Natural killer cell (primary cell): Measurements from ENCODE around the gene TOLLIP. TPM values are rescaled to one million over a fixed set of nuclear protein-coding genes. Genes with fewer than 3 reads are reported as not detected.

Source experiments
- ATAC-seq, 3 donors: fragments of 150-1000 bp in 2 of 3; fragments of 200-7000 bp in 1 of 3; cut with Tn5 transposase; 1 replicate in 1 of 3; 2 replicates in 2 of 3; pipeline ENCODE4 v1.10.0; 2021; ENCODE audit warnings: mild to moderate bottlenecking in 2 of 3, moderate library complexity in 2 of 3
- DNase-seq, 2 donors: peaks; one replicate each; pipeline versions ENCODE4 v3.0.0 to v3.0.0-alpha.2; 2013 to 2021; ENCODE audit warnings: mixed read lengths in 1 of 2
- H3K27ac ChIP-seq: one replicate; pipeline ENCODE4 v1.5.1; 2013; ENCODE audit warnings: mild to moderate bottlenecking, low read length
- H3K27me3 ChIP-seq: one replicate; pipeline ENCODE4 v1.6.1; 2013; ENCODE audit warnings: low read length; ENCODE audit not compliant: control insufficient read depth, insufficient read depth
- H3K36me3 ChIP-seq: one replicate; pipeline ENCODE4 v1.6.1; 2013; ENCODE audit warnings: low read length; ENCODE audit not compliant: control insufficient read depth, insufficient read depth
- H3K4me1 ChIP-seq: one replicate; pipeline ENCODE4 v1.6.1; 2013; ENCODE audit warnings: low read length; ENCODE audit not compliant: control insufficient read depth, insufficient read depth
- H3K4me3 ChIP-seq: one replicate; pipeline ENCODE4 v1.5.1; 2013; ENCODE audit warnings: low read length
- H3K9me3 ChIP-seq: one replicate; pipeline ENCODE4 v1.6.1; 2013; ENCODE audit warnings: low read length; ENCODE audit not compliant: control insufficient read depth, insufficient read depth
- H3K27ac Mint-ChIP-seq, 2 donors: one replicate each; pipeline ENCODE4 v1.8.0; 2022; ENCODE audit warnings: mild to moderate bottlenecking in 2 of 2, mixed read lengths in 2 of 2, moderate library complexity in 1 of 2
- H3K27me3 Mint-ChIP-seq, 2 donors: one replicate each; pipeline ENCODE4 v1.8.0; 2022; ENCODE audit warnings: low read depth in 2 of 2, mixed read lengths in 2 of 2
- H3K36me3 Mint-ChIP-seq: one replicate; pipeline ENCODE4 v1.8.0; 2022; ENCODE audit warnings: mixed read lengths
- H3K4me1 Mint-ChIP-seq, 2 donors: one replicate each; pipeline ENCODE4 v1.8.0; 2022; ENCODE audit warnings: mixed read lengths in 2 of 2
- H3K4me3 Mint-ChIP-seq: one replicate; pipeline ENCODE4 v1.8.0; 2022; ENCODE audit warnings: mild to moderate bottlenecking, moderate library complexity, mixed read lengths
- H3K9me3 Mint-ChIP-seq, 2 donors: one replicate each; pipeline ENCODE4 v1.8.0; 2022; ENCODE audit warnings: mixed read lengths in 2 of 2
- WGBS: methylation state at CpG from one replicate; pipeline ENCODE4 v1.1.7; 2013; ENCODE audit warnings: missing lambda C conversion rate; ENCODE audit not compliant: insufficient coverage; 5-methylcytosine and 5-hydroxymethylcytosine counted together
- intact Hi-C: fragments of 100-400 bp; cut with micrococcal nuclease; formaldehyde crosslinking; loops from one replicate; pipeline ENCODE4 v1.14.2; 2022
- total RNA-seq, 4 donors: library from RNA; stranded (reverse); fragments of 120-200 nt in 1 of 4; gene quantifications; one replicate each; pipeline versions ENCODE4 v1.2.3 to v1.2.4, GENCODE V29; 2013 to 2022
- TF ChIP-seq, protein P1 (sequence below): fragments of 200-600 bp; IDR thresholded peaks from one replicate; pipeline ENCODE4 v1.8.0; 2022; ENCODE audit warnings: antibody characterized with exemption

The TOLLIP gene
- total RNA-seq, 3 donors from 2014 or later (not counting 1 experiment from before 2014, with no cell fraction given), result 49.3 to 61.8 (median 54.8) TPM

DNA sequence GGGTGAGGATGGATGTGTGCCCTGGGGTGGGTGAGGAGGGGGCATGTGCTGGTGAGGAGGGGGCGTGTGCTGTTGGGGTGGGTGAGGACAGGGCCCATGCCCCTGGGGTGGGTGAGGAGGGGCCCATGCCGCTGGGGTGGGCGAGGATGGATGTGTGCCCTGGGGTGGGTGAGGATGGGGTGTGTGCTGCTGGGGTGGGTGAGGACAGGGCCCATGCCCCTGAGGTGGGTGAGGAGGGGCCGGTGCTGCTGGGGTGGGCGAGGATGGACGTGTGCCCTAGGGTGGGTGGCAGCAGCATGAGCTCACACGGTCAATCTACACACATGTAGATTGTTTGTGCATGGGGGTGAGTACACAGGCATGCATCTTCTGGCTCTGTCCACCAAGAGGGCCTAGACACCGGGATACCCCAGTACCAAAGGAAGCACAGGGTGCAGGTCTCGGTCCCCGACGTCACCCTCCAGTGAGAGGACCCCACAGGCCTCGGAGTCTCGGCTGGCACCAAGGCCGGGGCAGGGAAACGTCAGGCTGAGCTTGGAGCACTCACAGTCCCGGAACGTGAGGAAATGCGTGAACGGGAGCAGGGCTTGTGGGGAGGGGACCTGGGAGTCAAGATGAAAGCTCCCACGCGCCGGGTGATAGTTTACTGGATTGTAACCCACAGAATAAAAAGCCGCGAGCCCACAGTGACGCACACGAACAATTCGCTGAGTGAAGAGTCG, 37.4 kb upstream of the TOLLIP start:
- Mint-ChIP-seq H3K27ac (no peak overlapping the region), H3K27me3 (no peaks in the 10 kb centered on the region), H3K4me3 (no peak overlapping the region), H3K9me3 (no peaks in the 10 kb centered on the region), H3K4me1 (peaks cover 0 to 5% of the 10 kb centered on the region in 2 donors), H3K36me3 (no peaks in the 10 kb centered on the region)
- DNase-seq (no peak), ATAC-seq (peak in 1 of 3 donors; percentile 16)
- Histone ChIP-seq H3K36me3 (no peaks in the 10 kb centered on the region), H3K27ac (no peak overlapping the region), H3K9me3 (no peaks in the 10 kb centered on the region), H3K27me3 (no peaks in the 10 kb centered on the region), H3K4me1 (no peaks in the 10 kb centered on the region), H3K4me3 (no peak overlapping the region)
- intact Hi-C loops, result no loop called here
- WGBS, result 95% methylated on average over 28 of the region's 28 CpGs
- TF ChIP-seq, protein P1, sequence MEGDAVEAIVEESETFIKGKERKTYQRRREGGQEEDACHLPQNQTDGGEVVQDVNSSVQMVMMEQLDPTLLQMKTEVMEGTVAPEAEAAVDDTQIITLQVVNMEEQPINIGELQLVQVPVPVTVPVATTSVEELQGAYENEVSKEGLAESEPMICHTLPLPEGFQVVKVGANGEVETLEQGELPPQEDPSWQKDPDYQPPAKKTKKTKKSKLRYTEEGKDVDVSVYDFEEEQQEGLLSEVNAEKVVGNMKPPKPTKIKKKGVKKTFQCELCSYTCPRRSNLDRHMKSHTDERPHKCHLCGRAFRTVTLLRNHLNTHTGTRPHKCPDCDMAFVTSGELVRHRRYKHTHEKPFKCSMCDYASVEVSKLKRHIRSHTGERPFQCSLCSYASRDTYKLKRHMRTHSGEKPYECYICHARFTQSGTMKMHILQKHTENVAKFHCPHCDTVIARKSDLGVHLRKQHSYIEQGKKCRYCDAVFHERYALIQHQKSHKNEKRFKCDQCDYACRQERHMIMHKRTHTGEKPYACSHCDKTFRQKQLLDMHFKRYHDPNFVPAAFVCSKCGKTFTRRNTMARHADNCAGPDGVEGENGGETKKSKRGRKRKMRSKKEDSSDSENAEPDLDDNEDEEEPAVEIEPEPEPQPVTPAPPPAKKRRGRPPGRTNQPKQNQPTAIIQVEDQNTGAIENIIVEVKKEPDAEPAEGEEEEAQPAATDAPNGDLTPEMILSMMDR, result no peak

DNA sequence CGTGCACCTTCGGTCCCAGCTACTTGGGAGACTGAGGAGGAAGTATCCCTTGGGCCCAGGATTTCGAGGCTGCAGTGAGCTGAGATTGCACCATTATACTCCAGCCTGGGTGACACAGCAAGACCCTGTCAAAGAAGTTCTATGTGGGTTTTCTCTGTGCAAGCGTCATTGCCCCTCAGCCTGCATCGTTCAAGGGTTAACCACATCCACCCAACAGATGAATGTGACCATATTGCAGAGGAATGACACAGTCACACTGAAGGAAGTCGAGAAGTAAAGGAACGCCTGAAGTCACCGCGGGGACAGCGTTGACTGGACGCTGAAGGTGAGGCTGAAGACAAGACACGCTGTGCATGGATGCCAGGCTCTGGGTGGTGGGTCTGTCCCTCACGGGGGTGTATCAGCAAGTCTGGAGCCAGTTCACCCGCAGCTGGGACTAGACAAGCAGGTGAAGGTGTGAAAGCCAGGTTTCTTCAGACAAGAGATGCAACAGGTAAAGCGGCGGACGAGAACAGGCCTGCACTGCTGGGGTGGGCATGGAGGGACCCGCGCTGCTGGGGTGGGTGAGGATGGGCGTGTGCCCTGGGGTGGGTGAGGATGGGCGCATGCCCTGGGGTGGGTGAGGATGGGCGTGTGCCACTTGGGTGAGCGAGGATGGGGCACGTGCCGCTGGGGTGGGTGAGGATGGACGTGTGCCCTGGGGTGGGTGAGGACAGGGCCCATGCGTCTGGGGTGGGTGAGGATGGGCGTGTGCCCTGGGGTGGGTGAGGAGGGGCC, 36.5 kb upstream of the TOLLIP start:
- Histone ChIP-seq H3K4me1 (no peaks in the 10 kb centered on the region), H3K27me3 (no peaks in the 10 kb centered on the region), H3K36me3 (no peaks in the 10 kb centered on the region), H3K27ac (no peak overlapping the region), H3K4me3 (no peak overlapping the region), H3K9me3 (no peaks in the 10 kb centered on the region)
- intact Hi-C loops, result no loop called here
- no peak for DNase-seq
- Mint-ChIP-seq H3K9me3 (no peaks in the 10 kb centered on the region), H3K27me3 (no peaks in the 10 kb centered on the region), H3K4me1 (peaks cover 0 to 5% of the 10 kb centered on the region in 2 donors), H3K4me3 (no peak overlapping the region), H3K27ac (no peak overlapping the region), H3K36me3 (no peaks in the 10 kb centered on the region)
- ATAC-seq, result peak in 1 of 3 donors; percentile 21
- TF ChIP-seq, protein P1, result no peak
- WGBS, result 76% methylated on average over 28 of the region's 28 CpGs

DNA sequence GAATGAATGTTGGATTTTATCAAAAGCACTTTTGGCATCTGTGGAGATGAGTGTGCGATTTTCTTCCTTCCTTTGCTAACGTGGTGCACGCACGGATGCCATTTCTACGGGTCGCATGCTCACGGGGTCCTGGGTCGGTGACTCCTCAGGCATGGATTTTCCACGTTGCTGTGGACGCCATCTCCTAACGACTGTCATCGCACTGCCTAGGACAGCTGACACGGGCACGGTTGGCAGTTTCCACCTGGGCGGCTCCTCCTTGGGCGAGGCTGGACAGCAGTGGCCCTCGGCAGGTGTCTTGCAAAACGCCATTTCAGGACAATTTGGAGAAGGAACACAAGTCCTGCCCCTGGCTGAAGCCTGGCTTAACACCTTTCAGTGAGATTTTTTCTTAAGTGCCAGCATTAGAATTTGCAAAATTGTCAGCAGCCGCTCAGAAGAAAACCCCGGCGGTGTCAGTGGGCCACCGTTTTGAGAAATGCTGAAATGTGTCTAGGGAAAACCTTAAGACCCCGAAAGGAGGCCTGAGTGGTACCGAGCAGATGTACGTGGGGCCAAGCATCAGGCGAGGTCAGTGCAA, 34.7 kb upstream of the TOLLIP start:
- H3K9me3 ChIP-seq, result no peaks in the 10 kb centered on the region
- no peaks in the 10 kb centered on the region for H3K27me3 ChIP-seq
- H3K4me1 ChIP-seq, result no peaks in the 10 kb centered on the region
- Mint-ChIP-seq H3K4me3 (no peak overlapping the region), H3K4me1 (peaks cover 0 to 5% of the 10 kb centered on the region in 2 donors), H3K36me3 (no peaks in the 10 kb centered on the region), H3K27me3 (no peaks in the 10 kb centered on the region), H3K27ac (no peak overlapping the region), H3K9me3 (no peaks in the 10 kb centered on the region)
- intact Hi-C loops, result no loop called here
- no peak for ATAC-seq
- H3K36me3 ChIP-seq, result no peaks in the 10 kb centered on the region
- no peak overlapping the region for H3K4me3 ChIP-seq
- H3K27ac ChIP-seq, result no peak overlapping the region
- 85% methylated on average over 26 of the region's 26 CpGs for whole genome bisulfite sequencing
- TF ChIP-seq, protein P1, result no peak
- DNase-seq, result no peak
